Natural killer cell (primary cell): ENCODE data around the gene WDR33. TPM values are rescaled to one million over a fixed set of nuclear protein-coding genes. Genes with fewer than 3 reads are reported as not detected.

ENCODE experiments used
- ATAC-seq, 3 donors: fragments of 150-1000 bp in 2 of 3; fragments of 200-7000 bp in 1 of 3; cut with Tn5 transposase; 1 replicate in 1 of 3; 2 replicates in 2 of 3; pipeline ENCODE4 v1.10.0; 2021; ENCODE audit warnings: mild to moderate bottlenecking in 2 of 3, moderate library complexity in 2 of 3
- DNase-seq, 2 donors: peaks; one replicate each; pipeline versions ENCODE4 v3.0.0 to v3.0.0-alpha.2; 2013 to 2021; ENCODE audit warnings: mixed read lengths in 1 of 2
- H3K27ac ChIP-seq: one replicate; pipeline ENCODE4 v1.5.1; 2013; ENCODE audit warnings: mild to moderate bottlenecking, low read length
- H3K27me3 ChIP-seq: one replicate; pipeline ENCODE4 v1.6.1; 2013; ENCODE audit warnings: low read length; ENCODE audit not compliant: control insufficient read depth, insufficient read depth
- H3K36me3 ChIP-seq: one replicate; pipeline ENCODE4 v1.6.1; 2013; ENCODE audit warnings: low read length; ENCODE audit not compliant: control insufficient read depth, insufficient read depth
- H3K4me1 ChIP-seq: one replicate; pipeline ENCODE4 v1.6.1; 2013; ENCODE audit warnings: low read length; ENCODE audit not compliant: control insufficient read depth, insufficient read depth
- H3K4me3 ChIP-seq: one replicate; pipeline ENCODE4 v1.5.1; 2013; ENCODE audit warnings: low read length
- H3K9me3 ChIP-seq: one replicate; pipeline ENCODE4 v1.6.1; 2013; ENCODE audit warnings: low read length; ENCODE audit not compliant: control insufficient read depth, insufficient read depth
- H3K27ac Mint-ChIP-seq, 2 donors: one replicate each; pipeline ENCODE4 v1.8.0; 2022; ENCODE audit warnings: mild to moderate bottlenecking in 2 of 2, mixed read lengths in 2 of 2, moderate library complexity in 1 of 2
- H3K27me3 Mint-ChIP-seq, 2 donors: one replicate each; pipeline ENCODE4 v1.8.0; 2022; ENCODE audit warnings: low read depth in 2 of 2, mixed read lengths in 2 of 2
- H3K36me3 Mint-ChIP-seq: one replicate; pipeline ENCODE4 v1.8.0; 2022; ENCODE audit warnings: mixed read lengths
- H3K4me1 Mint-ChIP-seq, 2 donors: one replicate each; pipeline ENCODE4 v1.8.0; 2022; ENCODE audit warnings: mixed read lengths in 2 of 2
- H3K4me3 Mint-ChIP-seq: one replicate; pipeline ENCODE4 v1.8.0; 2022; ENCODE audit warnings: mild to moderate bottlenecking, moderate library complexity, mixed read lengths
- H3K9me3 Mint-ChIP-seq, 2 donors: one replicate each; pipeline ENCODE4 v1.8.0; 2022; ENCODE audit warnings: mixed read lengths in 2 of 2
- CTCF ChIP-seq: fragments of 200-600 bp; IDR thresholded peaks from one replicate; pipeline ENCODE4 v1.8.0; 2022; ENCODE audit warnings: antibody characterized with exemption
- WGBS: methylation state at CpG from one replicate; pipeline ENCODE4 v1.1.7; 2013; ENCODE audit warnings: missing lambda C conversion rate; ENCODE audit not compliant: insufficient coverage; 5-methylcytosine and 5-hydroxymethylcytosine counted together
- intact Hi-C: fragments of 100-400 bp; cut with micrococcal nuclease; formaldehyde crosslinking; loops from one replicate; pipeline ENCODE4 v1.14.2; 2022
- total RNA-seq, 4 donors: library from RNA; stranded (reverse); fragments of 120-200 nt in 1 of 4; gene quantifications; one replicate each; pipeline versions ENCODE4 v1.2.3 to v1.2.4, GENCODE V29; 2013 to 2022

WDR33 gene
- total RNA-seq, 3 donors from 2014 or later (not counting 1 experiment from before 2014, with no cell fraction given) = 55.2 to 78.4 (median 55.3) TPM

- H3K4me1 Mint-ChIP-seq = no peaks in the 10 kb centered on the region
- DNase-seq = no peak
- no peak for TF ChIP-seq CTCF
Observed at GRCh38 chr2:127820080-127820668, 9.2 kb upstream of the WDR33 start.

GRCh38 chr2:127818794-127819425 is 7.9 kb upstream of the WDR33 start:
- no peaks in the 10 kb centered on the region for H3K27me3 ChIP-seq
- WGBS = 80% methylated on average over 8 of the region's 8 CpGs
- H3K9me3 ChIP-seq = peaks cover 18% of the 10 kb centered on the region
- Mint-ChIP-seq H3K4me1 (no peaks in the 10 kb centered on the region), H3K27me3 (peaks cover 18 to 20% of the 10 kb centered on the region in 2 donors), H3K36me3 (peaks cover 10% of the 10 kb centered on the region), H3K4me3 (no peak overlapping the region), H3K9me3 (peaks cover 0 to 5% of the 10 kb centered on the region in 2 donors), H3K27ac (no peak overlapping the region)
- no peaks in the 10 kb centered on the region for H3K4me1 ChIP-seq
- intact Hi-C loops = no loop called here
- H3K27ac ChIP-seq = no peak overlapping the region
- ATAC-seq (no peak), DNase-seq (no peak)
- no peak overlapping the region for H3K4me3 ChIP-seq
- no peak for TF ChIP-seq CTCF
- no peaks in the 10 kb centered on the region for H3K36me3 ChIP-seq

More at GRCh38 chr2:127820080-127820668, 9.2 kb upstream of the WDR33 start:
- 87% methylated on average over 6 of the region's 6 CpGs for WGBS
- ATAC-seq = no peak
- no peak overlapping the region for H3K4me3 ChIP-seq
- H3K9me3 Mint-ChIP-seq = peaks cover 0 to 5% of the 10 kb centered on the region in 2 donors
- H3K36me3 ChIP-seq = no peaks in the 10 kb centered on the region
- peaks cover 18% of the 10 kb centered on the region for H3K9me3 ChIP-seq
- no peaks in the 10 kb centered on the region for H3K27me3 ChIP-seq
- H3K4me1 ChIP-seq = no peaks in the 10 kb centered on the region
- H3K27ac Mint-ChIP-seq = no peak overlapping the region
- H3K4me3 Mint-ChIP-seq = no peak overlapping the region
- H3K36me3 Mint-ChIP-seq = peaks cover 10% of the 10 kb centered on the region
- intact Hi-C loops = no loop called here
- no peak overlapping the region for H3K27ac ChIP-seq
- H3K27me3 Mint-ChIP-seq = peaks cover 18 to 20% of the 10 kb centered on the region in 2 donors

- Histone ChIP-seq H3K27me3 (no peaks in the 10 kb centered on the region), H3K9me3 (peaks cover 18% of the 10 kb centered on the region), H3K4me3 (no peak overlapping the region), H3K27ac (no peak overlapping the region), H3K36me3 (no peaks in the 10 kb centered on the region), H3K4me1 (no peaks in the 10 kb centered on the region)
- no peak for TF ChIP-seq CTCF
- peaks cover 18 to 20% of the 10 kb centered on the region in 2 donors for H3K27me3 Mint-ChIP-seq
- no peak overlapping the region for H3K27ac Mint-ChIP-seq
- intact Hi-C loops = no loop called here
- peaks cover 10% of the 10 kb centered on the region for H3K36me3 Mint-ChIP-seq
- H3K4me3 Mint-ChIP-seq = no peak overlapping the region
- DNase-seq (no peak), ATAC-seq (no peak)
- 87% methylated on average over 5 of the region's 5 CpGs for WGBS
- H3K9me3 Mint-ChIP-seq = peaks cover 0 to 5% of the 10 kb centered on the region in 2 donors
- H3K4me1 Mint-ChIP-seq = no peaks in the 10 kb centered on the region
Observed at GRCh38 chr2:127818241-127818640, 7.3 kb upstream of the WDR33 start.
